Activated T-cell treated with anti-CD3 and anti-CD28 coated beads for 1 hour (primary cell): ENCODE measurements around the gene TBC1D3B.
"Not testable (repeated sequence)": the region's sequence is repeated elsewhere in the genome, so short reads cannot be mapped to it uniquely, and the experiment has no call there.

Experiments used
- DNase-seq: peaks from one replicate; pipeline ENCODE4 v3.0.0-alpha.2; 2020; ENCODE audit warnings: low read depth

Gene TBC1D3B

GRCh38 chr17:36201102-36201501, 24.7 kb upstream of the TBC1D3B start:
- not testable (repeated sequence) for DNase-seq

- DNase-seq: no peak
These were observed 22.5 kb upstream of the TBC1D3B start for GRCh38 chr17:36198831-36199465.

GRCh38 chr17:36197387-36197703, 20.9 kb upstream of the TBC1D3B start:
- DNase-seq: no peak

DNA sequence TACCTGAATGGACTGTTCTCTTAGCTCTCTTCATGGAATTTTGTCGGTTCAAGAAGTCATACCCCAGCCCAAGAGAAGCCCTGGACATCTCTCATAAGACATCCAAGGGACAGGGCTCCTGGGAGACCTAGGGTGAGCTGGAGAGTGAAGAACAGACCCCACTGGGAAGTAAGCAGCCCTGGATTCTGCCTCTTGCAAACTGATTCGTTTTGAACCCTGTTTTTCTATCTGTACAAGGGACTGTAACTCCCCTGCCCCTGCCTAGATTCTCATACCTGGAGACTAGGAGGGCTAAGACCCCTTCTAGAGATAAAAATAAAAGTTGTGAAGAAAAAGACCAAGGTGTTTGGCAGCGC, 19.7 kb upstream of the TBC1D3B start:
- DNase-seq: no peak

- no peak for DNase-seq
These were observed 19.1 kb upstream of the TBC1D3B start for GRCh38 chr17:36195434-36196130.

- not testable (repeated sequence) for DNase-seq
These were observed 18.5 kb upstream of the TBC1D3B start for GRCh38 chr17:36194832-36195433.

- DNase-seq: not testable (repeated sequence)
These were observed 17.9 kb upstream of the TBC1D3B start for GRCh38 chr17:36194147-36194831.

GRCh38 chr17:36193216-36193775, 16.9 kb upstream of the TBC1D3B start:
- DNase-seq: no peak

GRCh38 chr17:36190549-36191330, 14.3 kb upstream of the TBC1D3B start:
- DNase-seq: not testable (repeated sequence)

DNA sequence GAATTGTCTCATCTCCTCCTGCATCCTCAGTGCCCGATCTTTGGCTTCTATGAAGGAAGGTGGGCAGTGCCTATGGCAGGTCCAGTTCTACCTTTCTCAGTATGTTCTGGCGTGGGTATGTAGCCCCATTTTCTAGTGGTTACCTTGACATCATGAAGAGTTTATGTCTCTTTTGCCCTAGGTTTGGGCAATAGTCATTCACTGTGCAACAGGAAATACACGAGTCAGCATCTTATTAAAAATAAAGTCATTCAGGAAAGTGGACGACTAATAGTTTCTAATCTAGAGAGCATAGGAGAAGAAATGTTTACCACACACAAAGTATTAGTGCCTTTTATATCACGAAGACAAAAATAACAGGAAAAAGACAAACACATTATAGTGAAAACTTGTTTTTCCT, 13.6 kb upstream of the TBC1D3B start:
- DNase-seq: not testable (repeated sequence)

DNA sequence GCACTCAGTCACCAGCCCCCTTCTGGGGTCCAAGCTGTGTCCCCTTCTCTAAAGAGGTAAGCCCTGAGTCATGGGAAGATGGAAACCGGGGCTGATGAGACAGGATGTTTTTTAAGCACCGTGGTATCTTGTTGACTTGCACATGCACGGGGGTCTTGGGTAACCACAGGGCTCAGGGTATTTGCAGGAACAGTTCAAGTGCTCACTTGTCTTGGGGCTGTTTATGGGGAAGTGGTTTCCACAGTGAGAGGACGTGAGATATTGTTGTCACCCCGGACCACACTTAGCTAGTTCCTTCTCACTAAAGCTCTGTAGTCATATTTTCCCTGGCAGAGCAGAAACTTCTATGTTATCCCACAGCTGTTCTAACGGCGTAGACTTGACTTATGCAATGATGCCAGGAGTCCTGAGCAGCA, 12.5 kb upstream of the TBC1D3B start:
- no peak for DNase-seq

GRCh38 chr17:36187943-36188665, 11.7 kb upstream of the TBC1D3B start:
- not testable (repeated sequence) for DNase-seq

GRCh38 chr17:36186810-36187763, 10.7 kb upstream of the TBC1D3B start:
- not testable (repeated sequence) for DNase-seq

- no peak for DNase-seq
These were observed 9.0 kb upstream of the TBC1D3B start for GRCh38 chr17:36185416-36185815.

GRCh38 chr17:36184023-36184765, 7.8 kb upstream of the TBC1D3B start:
- no peak for DNase-seq

GRCh38 chr17:36183001-36183971, 6.8 kb upstream of the TBC1D3B start:
- DNase-seq: no peak

- no peak for DNase-seq
These were observed 6.0 kb upstream of the TBC1D3B start for GRCh38 chr17:36182176-36183000.
